ENCODE results near the gene AKNAD1. TPM values are rescaled to one million over a fixed set of nuclear protein-coding genes. Genes with fewer than 3 reads are reported as not detected.

The AKNAD1 gene
- total RNA-seq, 4 donors from 2014 or later: 0.29 to 23.3 (median 0.98) TPM; not detected in 1

DNA sequence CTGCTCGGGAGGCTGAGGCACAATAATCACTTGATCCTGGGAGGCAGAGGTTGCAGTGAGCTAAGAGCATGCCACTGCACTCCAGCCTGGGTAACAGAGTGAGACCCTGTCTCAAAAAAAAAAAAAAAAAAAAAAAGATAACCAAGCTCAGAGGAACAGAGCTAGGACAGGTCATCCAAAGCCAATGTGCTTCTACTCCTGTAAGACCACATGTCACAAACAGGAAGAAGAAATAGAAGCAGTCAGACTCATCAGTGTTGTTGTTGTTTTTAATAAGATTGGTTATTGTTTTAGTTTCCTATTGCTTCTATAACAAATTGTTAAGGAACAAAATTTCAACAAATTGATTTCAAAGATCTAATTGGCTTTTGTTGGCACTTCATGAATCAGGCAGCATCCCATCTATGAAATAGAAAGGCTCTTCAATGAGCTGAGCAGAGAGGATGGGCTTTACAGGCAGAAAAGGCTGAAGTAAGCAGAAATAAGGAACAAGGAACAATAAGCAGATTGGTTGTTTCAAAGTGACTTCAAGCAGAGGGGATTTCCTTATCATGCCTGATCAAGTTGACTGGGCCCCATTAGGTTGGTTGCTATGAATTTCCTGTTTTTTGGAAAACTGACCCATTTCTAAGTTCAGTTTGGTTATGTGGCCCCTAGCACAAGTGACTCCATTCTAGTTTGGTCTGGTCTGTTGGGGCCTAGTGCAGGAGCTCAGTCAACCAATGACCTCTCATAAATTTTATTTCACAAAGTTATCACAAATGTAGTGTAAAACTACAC, 6.0 kb upstream of the AKNAD1 start:
- no peak for DNase-seq
- intact Hi-C loops (cut with DNase I; ENCODE audit: low total_unique reads): no loop called here
- no peak overlapping the region for H3K4me3 ChIP-seq
- no peak for TF ChIP-seq POLR2A (IDR thresholded peaks at IDR 0.05)
- TF ChIP-seq, protein P1, sequence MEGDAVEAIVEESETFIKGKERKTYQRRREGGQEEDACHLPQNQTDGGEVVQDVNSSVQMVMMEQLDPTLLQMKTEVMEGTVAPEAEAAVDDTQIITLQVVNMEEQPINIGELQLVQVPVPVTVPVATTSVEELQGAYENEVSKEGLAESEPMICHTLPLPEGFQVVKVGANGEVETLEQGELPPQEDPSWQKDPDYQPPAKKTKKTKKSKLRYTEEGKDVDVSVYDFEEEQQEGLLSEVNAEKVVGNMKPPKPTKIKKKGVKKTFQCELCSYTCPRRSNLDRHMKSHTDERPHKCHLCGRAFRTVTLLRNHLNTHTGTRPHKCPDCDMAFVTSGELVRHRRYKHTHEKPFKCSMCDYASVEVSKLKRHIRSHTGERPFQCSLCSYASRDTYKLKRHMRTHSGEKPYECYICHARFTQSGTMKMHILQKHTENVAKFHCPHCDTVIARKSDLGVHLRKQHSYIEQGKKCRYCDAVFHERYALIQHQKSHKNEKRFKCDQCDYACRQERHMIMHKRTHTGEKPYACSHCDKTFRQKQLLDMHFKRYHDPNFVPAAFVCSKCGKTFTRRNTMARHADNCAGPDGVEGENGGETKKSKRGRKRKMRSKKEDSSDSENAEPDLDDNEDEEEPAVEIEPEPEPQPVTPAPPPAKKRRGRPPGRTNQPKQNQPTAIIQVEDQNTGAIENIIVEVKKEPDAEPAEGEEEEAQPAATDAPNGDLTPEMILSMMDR (IDR thresholded peaks at IDR 0.05): no peak
- no peaks in the 10 kb centered on the region for H3K9me3 ChIP-seq
- H3K27me3 ChIP-seq: no peaks in the 10 kb centered on the region
- H3K27ac ChIP-seq: no peak overlapping the region
- no peaks in the 10 kb centered on the region for H3K4me1 ChIP-seq
- H3K36me3 ChIP-seq: no peaks in the 10 kb centered on the region

DNA sequence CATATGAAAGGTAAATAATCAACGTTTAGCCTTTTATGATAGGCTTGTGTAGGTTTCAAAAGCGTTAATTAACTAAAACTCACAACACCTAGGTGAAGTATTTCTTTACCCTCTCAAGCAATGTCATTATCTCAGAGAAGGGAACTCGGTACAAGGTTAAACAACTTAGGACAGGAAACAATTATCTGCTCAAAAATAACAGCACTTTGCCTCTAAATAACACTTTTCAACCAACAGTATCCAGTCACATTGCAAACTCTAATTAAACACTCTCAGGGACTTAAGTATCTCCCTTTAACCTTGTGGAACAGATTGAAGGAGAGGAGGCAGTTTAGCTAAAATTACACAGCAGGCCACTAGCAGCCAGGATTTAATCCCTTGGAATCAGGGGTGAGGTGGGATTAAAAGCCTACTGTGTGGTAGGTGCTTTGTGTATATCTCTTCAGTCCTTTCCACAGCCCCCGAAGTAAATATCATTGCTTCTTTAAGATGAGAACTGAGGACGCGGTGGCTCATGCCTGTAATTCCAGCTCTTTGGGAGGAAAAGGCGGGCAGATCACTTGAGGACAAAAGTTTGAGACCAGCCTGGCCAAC, 5.2 kb upstream of the AKNAD1 start:
- H3K27ac ChIP-seq: no peak overlapping the region
- intact Hi-C loops (cut with DNase I; ENCODE audit: low total_unique reads): no loop called here
- TF ChIP-seq, protein P1 (IDR thresholded peaks at IDR 0.05): no peak
- no peak for TF ChIP-seq POLR2A (IDR thresholded peaks at IDR 0.05)
- no peak overlapping the region for H3K4me3 ChIP-seq
- no peaks in the 10 kb centered on the region for H3K4me1 ChIP-seq
- no peaks in the 10 kb centered on the region for H3K9me3 ChIP-seq
- DNase-seq: no peak
- no peaks in the 10 kb centered on the region for H3K27me3 ChIP-seq
- no peaks in the 10 kb centered on the region for H3K36me3 ChIP-seq

- no peak overlapping the region for H3K27ac ChIP-seq
Observed at GRCh38 chr1:108861566-108861965, 4.7 kb upstream of the AKNAD1 start.

DNA sequence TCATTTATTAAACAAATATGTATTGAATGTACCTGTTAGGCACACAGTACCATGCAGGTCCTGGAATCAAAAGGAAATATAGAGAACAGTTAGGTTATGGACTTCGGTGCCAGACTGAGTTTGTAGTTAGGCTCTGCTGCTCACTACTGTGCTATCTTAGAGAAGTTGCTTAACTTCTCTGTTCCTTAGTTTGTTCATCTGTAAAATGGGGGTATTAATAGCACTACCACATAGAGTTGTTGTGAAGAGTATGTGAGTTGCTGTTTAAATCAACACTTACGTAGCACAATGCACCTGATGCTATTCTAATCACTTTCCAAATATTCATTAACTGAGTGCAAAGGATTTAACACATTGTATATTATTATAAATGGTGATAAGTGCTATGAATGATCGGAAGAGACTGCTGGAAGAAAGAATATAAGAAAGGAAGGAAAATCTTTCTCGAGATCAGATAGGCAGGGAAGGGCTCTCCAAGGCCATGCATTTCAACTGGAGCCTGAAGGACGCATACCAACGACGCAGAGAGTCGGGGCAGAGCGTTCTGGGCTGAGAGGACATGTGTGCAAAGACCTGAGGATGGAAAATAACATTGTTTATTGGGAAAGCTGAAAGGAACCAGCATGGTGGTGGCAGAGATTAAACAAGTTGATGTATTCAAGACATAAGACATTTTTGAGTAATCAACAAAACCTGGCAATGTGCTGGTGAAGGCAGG, 3.5 kb upstream of the AKNAD1 start:
- no peak for TF ChIP-seq POLR2A (IDR thresholded peaks at IDR 0.05)
- TF ChIP-seq, protein P1 (IDR thresholded peaks at IDR 0.05): no peak
- intact Hi-C loops (cut with DNase I; ENCODE audit: low total_unique reads): no loop called here
- no peak overlapping the region for H3K4me3 ChIP-seq
- no peaks in the 10 kb centered on the region for H3K27me3 ChIP-seq
- no peaks in the 10 kb centered on the region for H3K9me3 ChIP-seq
- H3K27ac ChIP-seq: no peak overlapping the region
- DNase-seq: no peak
- no peaks in the 10 kb centered on the region for H3K4me1 ChIP-seq
- no peaks in the 10 kb centered on the region for H3K36me3 ChIP-seq

More at GRCh38 chr1:108861566-108861965, 4.7 kb upstream of the AKNAD1 start:
- Histone ChIP-seq H3K27me3 (no peaks in the 10 kb centered on the region), H3K4me1 (no peaks in the 10 kb centered on the region), H3K9me3 (no peaks in the 10 kb centered on the region), H3K4me3 (no peak overlapping the region), H3K36me3 (no peaks in the 10 kb centered on the region)
- TF ChIP-seq, protein P1 (IDR thresholded peaks at IDR 0.05): no peak
- no peak for TF ChIP-seq POLR2A (IDR thresholded peaks at IDR 0.05)
- DNase-seq: no peak
- intact Hi-C loops (cut with DNase I; ENCODE audit: low total_unique reads): no loop called here

All from uterus (tissue), 4 donors.